Activated effector memory CD4-positive, alpha-beta T cell treated with Interleukin-2 at 50 U/mL for 16 hours (primary cell): Measurements from ENCODE around the gene ACOT9.
"Not testable (repeated sequence)": the region's sequence is repeated elsewhere in the genome, so short reads cannot be mapped to it uniquely, and the experiment has no call there.

Experiments
- DNase-seq: peaks from one replicate; pipeline ENCODE4 v3.0.0-alpha.2; 2020

The ACOT9 gene

DNA sequence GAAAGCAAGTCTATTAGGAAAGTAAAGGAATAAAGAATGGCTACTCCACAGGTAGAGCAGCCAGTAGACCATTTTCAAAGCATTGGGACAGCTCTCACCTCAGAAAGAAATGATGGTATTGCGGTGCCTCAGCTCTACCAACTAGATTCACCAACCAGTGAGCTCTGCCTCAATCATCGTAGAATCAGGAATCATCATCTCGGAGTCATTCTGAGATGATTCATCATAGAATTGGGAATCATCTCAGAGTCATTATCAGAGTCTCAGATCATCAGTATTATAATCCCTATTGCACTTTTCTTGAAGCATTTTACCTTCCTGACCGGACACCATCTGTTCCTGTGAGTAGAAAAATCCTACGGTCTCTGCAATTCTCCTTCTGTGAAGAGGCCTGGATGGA is 22.4 kb upstream of the ACOT9 start:
- no peak for DNase-seq

DNA sequence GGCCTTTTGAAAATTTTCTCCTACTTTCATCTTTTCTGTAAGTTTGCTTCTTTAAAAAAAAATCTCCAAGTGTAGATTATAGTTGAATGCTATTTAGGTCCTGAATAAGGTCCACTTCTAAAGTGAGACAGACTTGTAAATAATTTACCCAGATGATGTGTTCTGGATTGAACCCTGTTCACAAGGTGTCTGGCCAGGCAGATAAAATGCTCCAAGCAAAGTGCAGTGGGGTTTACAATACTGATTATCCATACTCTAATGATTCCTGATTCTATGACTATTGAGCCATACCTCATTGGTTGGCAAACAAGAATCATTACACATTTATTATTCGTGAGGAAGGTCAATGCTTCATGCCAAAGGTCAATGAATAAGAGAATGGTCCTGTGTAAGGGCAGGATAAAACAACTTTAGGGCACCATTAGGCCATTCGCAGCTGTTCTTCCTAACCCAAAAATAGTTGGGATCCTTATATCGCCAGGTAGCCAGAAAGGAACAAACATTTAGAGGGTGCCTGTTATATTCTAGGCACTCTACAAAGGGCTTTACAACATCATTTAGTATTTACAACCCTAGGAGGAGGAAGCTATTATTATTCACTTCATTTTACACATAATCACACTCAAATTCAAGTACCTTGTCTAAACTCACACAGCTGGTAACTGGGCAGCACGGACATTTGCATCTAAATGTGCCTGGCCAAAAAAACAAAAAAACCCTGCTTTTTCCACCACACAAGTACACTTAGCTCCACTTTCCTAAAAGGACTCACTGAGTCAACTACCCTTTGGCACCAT is 21.3 kb upstream of the ACOT9 start:
- DNase-seq, result no peak

GRCh38 chrX:23759821-23760220 is 16.7 kb upstream of the ACOT9 start:
- no peak for DNase-seq

GRCh38 chrX:23756165-23756564 is 13.1 kb upstream of the ACOT9 start:
- DNase-seq, result peak; percentile 37

DNA sequence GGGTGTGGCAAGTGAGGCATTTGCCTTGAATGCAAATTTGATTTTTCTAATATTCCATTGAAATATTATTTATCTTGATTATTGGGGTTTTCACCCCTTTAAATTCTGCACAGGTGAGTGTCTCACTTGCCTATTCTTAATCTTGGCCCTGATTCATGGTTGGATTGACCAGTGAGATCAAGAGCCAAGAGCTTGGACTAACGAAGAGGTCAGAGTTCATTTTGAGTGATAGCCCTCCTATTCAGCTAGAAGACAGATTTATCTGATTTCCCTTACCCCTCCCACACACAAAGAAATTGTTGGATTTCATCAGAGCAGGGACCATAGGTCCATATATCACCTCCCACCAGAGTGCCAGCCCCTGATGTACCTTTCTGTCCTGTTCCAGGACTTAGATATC is 11.6 kb upstream of the ACOT9 start:
- DNase-seq, result no peak

DNA sequence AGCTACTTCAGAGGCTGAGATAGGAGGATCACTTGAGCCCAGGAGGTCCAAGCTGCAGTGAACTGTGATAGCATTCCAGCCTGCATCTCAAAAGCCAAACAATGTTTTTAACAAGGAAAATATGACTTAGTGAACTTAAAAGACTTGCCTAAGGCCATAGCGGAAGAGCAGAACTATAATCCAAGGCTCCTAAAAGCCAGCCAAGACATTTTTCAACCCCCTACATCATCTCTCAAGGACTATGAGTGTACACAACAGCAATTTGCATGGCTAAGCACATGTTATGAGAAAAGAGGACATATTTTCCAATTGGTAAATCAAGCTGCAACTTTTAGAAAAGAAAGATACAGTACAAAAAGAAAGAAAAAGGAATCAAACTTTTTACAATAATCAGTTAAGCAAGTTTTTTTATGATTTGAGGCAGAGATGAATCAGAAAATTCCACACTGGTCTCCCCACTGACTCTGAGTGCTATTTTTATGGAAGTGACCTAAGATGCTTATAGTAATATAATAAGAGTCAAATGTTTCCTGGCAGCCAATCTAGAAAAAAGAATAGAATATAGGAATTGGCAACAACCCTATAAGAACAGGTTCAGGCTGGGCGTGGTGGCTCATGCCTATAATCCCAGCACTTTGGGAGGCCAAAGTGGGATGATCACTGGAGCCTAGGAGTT is 9.8 kb upstream of the ACOT9 start:
- no peak for DNase-seq

DNA sequence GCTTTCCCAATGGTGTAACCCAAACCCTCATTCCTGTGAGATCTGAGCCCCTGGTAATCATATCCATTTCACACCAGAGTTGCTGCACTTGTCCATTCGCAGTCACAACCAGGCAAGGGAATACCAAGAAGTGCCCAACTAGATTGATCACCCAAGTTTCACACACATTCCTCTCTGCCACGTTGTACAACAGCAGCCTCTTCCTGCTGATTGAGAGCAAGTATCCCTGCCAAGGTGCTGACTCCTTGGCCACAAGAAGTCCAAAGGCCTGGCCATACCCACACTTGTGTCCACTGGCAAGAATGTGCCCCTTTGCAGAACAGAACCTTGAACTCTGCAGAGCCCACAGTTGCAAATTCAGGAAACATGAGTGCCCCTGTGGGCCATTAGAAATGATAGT is 6.5 kb upstream of the ACOT9 start:
- no peak for DNase-seq

DNA sequence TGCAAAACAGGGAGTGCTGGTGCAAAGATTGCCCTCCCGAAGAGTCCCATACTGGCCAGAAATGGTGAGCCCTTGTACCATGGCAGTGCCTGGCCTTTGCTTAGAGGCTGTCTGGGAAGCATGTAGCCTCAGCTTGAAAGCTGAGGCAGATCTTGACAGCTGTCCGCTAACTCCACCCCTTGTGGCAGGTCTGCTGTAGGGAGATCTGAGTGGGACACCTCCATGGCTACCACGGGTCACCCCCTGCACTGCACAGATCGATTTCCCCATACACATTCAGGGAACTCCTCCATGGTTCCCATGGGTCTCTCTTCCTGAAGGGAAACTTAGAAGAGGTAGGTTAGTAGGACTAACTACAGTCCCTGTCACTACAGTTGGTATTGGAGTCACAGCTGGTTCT is 6.1 kb upstream of the ACOT9 start:
- DNase-seq, result no peak

GRCh38 chrX:23745786-23746185 is 2.7 kb upstream of the ACOT9 start:
- no peak for DNase-seq

GRCh38 chrX:23743623-23743971 is 521 bp upstream of the ACOT9 start:
- not testable (repeated sequence) for DNase-seq

DNA sequence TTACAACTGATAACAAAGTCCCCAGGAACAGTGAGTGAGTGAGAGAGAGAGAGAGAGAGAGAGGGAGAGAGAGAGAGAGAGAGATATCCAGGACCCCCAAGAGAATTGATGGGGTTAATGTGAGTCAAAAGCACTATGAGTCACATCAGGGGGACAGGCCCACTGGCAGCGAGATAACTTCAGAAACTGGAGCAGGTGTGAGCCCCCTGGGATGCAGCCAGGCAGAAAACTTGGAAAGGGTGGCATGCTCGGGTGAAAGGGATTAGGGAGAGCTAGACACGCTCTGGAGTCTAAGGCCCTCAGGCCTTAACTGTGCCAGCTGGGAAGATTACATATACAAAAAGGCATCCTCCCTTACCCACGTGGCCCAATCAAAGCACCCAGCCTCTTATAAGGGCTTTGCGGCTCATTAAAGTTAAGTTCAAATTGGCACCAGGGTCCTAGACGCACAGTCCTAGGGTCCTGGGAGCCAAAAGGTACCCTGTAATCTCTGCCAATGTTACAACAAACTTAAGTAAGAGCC is 841 bp downstream of the ACOT9 start:
- no peak for DNase-seq

DNA sequence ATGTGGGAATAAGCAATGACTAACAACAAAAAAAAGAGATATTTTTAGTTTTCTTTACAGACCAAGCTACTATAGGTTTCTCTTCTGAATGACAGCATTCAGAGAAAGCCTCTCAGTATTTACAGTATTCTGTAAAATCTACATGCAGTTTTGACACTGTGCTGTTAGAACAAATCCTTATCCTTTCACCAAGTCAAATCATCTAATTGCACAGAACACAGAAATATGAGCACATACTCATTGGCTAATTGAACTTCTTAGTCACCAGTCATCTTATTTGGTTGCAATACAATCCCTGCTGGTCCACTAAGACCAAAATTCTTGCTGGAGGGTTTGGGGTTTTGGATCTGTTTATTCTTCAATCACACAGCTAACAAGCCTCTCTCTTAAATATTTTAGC is 5.7 kb downstream of the ACOT9 start:
- no peak for DNase-seq

GRCh38 chrX:23736030-23736429 is 7.0 kb downstream of the ACOT9 start:
- DNase-seq, result no peak

- DNase-seq, result no peak
Measured at GRCh38 chrX:23732704-23733103, 10.4 kb downstream of the ACOT9 start.

DNA sequence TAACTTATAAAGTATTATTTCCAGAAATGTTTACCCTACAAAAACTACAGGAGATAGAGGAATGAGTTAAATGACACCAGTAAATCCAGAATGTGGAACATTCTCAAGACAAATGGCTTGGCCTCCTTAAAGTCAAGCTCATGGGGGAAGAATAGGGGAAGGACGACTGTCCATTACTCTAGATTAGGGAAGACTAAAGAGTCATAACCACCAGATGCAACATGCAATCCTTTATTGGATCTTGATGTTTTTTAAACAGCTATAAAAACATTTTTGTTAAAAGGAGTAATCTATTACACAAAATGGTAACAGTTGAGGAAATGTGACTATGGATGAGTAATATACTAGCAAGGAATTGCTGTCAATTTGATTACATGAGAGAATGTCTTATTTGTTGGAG is 11.1 kb downstream of the ACOT9 start:
- DNase-seq, result no peak

- DNase-seq, result no peak
Measured at GRCh38 chrX:23729214-23729613, 13.9 kb downstream of the ACOT9 start.

- DNase-seq, result no peak
Measured at GRCh38 chrX:23727206-23727605, 15.9 kb downstream of the ACOT9 start.

GRCh38 chrX:23726191-23726590 is 16.9 kb downstream of the ACOT9 start:
- no peak for DNase-seq

DNA sequence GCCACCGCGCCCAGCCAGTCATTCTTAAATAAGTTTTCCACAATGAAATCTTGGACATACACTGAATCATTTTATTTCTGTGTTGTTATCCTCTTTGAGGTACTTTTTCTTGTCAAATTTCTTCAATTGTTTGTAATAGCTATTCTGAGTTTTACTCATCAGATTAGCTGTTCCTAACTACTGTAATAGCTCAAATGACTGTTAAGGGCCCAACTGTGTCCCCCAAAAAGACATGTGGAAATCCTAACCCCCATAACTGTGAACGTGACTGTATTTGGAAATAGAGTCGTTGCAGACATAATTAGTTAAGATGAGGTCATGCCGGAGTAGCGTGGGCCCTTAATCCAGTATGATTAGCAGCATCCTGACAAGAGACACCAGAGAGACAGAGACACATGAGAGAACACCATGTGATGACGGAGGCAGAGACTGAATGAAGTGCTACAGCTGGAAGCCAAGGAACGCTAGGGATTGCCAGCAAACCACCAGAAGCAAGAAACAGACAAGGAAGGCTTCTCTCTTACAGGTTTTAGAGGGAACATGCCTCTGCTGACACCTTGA is 22.9 kb downstream of the ACOT9 start:
- DNase-seq, result no peak

- no peak for DNase-seq
Measured at GRCh38 chrX:23705235-23705634, 37.8 kb downstream of the ACOT9 start.

DNA sequence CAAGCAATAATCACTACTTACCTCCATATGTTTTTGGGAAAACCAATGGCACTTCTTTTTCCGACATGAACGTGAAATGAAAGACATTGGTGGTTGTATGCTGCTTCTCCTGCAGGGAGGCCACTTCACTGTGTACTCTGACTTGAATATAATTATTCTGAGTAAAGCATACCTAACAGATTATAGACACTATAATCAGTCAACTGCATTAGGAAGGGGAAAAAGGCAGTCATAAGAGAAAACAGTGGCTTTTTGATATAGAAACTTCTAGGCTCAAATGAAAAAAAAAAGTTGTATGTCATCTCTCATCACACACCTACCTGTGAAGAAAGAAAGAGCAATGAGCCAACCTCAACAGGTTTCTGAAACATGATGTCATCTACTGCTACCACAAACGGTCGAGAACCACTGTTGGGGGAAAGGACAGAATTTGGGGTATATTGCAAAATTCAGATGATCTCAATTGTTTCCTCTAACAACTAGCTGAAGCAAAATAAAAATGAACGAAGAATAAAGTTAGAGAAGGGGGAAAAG is 38.3 kb downstream of the ACOT9 start:
- no peak for DNase-seq

- no peak for DNase-seq
Measured at GRCh38 chrX:23699636-23700194, 43.4 kb downstream of the ACOT9 start.

- DNase-seq, result peak; percentile 0
Measured at GRCh38 chrX:23694606-23695005, 48.5 kb downstream of the ACOT9 start.

- DNase-seq, result no peak
Measured at GRCh38 chrX:23692166-23692565, 50.9 kb downstream of the ACOT9 start.
